ENCODE measurements around the gene RASGRF1. TPM values are rescaled to one million over a fixed set of nuclear protein-coding genes. Genes with fewer than 3 reads are reported as not detected.

RASGRF1 gene
- total RNA-seq, 1 experiment from 2014 or later: 1.1 TPM

- Histone ChIP-seq H3K27ac (no peak overlapping the region), H3K36me3 (no peaks in the 10 kb centered on the region), H3K4me1 (peaks cover 14% of the 10 kb centered on the region), H3K9me3 (replicated peaks) (no peaks in the 10 kb centered on the region), H3K4me3 (no peak overlapping the region), H3K27me3 (no peaks in the 10 kb centered on the region; the same call in 1 of the 2 replicates)
- DNase-seq: no peak
Measured at GRCh38 chr15:78977591-78978347, 112.8 kb downstream of the RASGRF1 start.

- H3K4me3 ChIP-seq: no peak overlapping the region
- H3K9me3 ChIP-seq (replicated peaks): no peaks in the 10 kb centered on the region
- H3K36me3 ChIP-seq: no peaks in the 10 kb centered on the region
- DNase-seq: no peak
- H3K27ac ChIP-seq: no peak overlapping the region
- H3K27me3 ChIP-seq: no peaks in the 10 kb centered on the region; the same call in 1 of the 2 replicates
- peaks cover 14% of the 10 kb centered on the region for H3K4me1 ChIP-seq
Measured at GRCh38 chr15:78977091-78977571, 113.4 kb downstream of the RASGRF1 start.

GRCh38 chr15:78976691-78977090 lies 113.9 kb downstream of the RASGRF1 start:
- Histone ChIP-seq H3K9me3 (replicated peaks) (no peaks in the 10 kb centered on the region), H3K27me3 (no peaks in the 10 kb centered on the region; the same call in 1 of the 2 replicates), H3K4me1 (peaks cover 14% of the 10 kb centered on the region), H3K36me3 (no peaks in the 10 kb centered on the region), H3K27ac (no peak overlapping the region), H3K4me3 (no peak overlapping the region)
- no peak for DNase-seq

DNA sequence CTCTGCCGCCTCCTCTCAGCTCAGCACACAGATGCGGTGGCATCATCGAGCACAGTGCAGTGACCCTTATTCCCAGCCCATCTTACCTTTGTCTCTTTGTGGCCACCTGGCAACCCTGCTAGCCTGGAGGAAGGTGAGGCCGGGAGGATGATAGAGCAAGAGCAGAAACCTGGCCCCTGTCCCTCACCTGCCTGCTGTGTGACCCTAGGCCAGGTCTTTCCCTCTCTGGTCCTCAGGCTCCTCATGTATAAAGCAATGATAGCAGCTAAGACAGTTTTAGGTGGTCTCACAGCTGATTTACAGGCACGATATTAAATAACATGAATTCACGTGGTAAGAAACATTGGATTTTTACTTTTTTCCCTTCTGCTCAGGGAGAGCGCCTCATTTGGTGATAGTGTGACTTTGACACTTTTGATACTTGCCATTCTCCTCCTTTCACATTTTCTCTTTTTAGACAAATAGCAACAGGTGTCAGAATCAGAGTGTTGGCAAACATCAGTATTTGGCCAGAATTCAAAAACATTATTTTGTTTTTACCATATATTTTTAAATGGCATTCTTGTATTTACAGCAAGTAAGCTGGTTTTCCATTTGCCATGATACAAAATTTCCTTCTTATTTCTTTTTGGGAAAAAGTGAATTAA lies 116.2 kb downstream of the RASGRF1 start:
- Histone ChIP-seq H3K27me3 (no peaks in the 10 kb centered on the region; the same call in 1 of the 2 replicates), H3K9me3 (replicated peaks) (no peaks in the 10 kb centered on the region), H3K4me1 (peaks cover 5% of the 10 kb centered on the region; the same call in 1 of the 2 replicates), H3K36me3 (no peaks in the 10 kb centered on the region), H3K27ac (no peak overlapping the region), H3K4me3 (no peak overlapping the region)
- no peak for DNase-seq

- DNase-seq: no peak
Measured at GRCh38 chr15:78969687-78970349, 120.8 kb downstream of the RASGRF1 start.

DNA sequence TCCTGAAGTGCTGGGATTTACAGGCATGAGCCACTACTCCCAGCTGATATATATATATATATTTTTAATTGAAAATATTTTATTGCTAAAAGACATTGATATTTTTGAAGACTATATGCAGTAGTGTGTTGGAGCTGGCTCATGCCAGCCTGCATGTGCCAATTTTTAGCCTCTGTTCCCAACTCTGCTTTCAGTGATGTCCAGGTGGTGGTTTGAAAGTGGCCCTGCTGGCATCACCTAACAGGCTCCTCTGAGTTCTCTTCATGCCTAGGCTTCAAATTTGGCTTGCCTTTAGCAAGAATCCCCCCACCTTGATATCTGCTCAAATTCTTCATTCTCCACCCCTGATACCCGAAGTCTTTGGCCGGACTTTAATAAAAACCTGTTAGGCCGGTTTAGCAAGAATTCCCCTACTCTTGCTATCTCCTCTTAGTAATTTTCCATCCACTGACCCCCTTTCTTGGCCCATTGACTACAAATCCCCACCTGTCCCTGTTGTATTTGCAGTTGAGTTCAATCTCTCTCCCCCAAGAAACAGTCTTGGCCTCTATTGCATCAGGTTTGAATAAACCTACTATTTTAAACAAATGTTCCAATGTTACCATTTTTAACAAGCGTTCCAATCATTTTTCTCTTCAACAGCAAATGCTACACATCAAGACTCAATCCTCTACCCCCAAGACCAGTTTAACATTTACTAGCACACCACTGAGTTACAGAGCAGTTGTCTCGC lies 121.9 kb downstream of the RASGRF1 start:
- no peak overlapping the region for H3K4me3 ChIP-seq
- H3K27me3 ChIP-seq: no peaks in the 10 kb centered on the region
- H3K9me3 ChIP-seq (replicated peaks): no peaks in the 10 kb centered on the region
- DNase-seq: no peak
- no peaks in the 10 kb centered on the region for H3K4me1 ChIP-seq
- H3K27ac ChIP-seq: no peak overlapping the region
- no peaks in the 10 kb centered on the region for H3K36me3 ChIP-seq

More at GRCh38 chr15:78969687-78970349, 120.8 kb downstream of the RASGRF1 start:
- Histone ChIP-seq H3K9me3 (replicated peaks) (no peaks in the 10 kb centered on the region), H3K4me3 (no peak overlapping the region), H3K27ac (no peak overlapping the region), H3K36me3 (no peaks in the 10 kb centered on the region), H3K27me3 (no peaks in the 10 kb centered on the region; the same call in 1 of the 2 replicates), H3K4me1 (peaks cover 5% of the 10 kb centered on the region; the same call in 1 of the 2 replicates)

DNA sequence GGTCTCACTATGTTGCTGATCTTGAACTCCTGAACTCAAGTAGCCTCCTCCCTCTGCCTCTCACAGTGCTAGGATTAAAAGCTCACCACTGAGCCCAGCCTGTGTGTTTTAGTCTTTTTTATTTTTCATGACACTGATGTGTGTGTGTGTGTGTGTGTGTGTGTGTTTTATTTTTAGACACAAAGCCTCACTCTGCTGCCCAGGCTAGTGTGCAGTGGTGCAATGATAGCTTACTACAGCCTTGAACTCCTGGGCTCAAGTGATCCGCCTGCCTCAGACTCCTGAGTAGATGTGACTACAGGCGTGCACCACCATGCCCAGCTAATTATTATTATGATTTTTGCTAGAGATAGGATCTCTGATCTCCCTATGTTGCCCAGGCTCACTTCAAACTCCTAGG lies 122.5 kb downstream of the RASGRF1 start:
- Histone ChIP-seq H3K4me1 (no peaks in the 10 kb centered on the region), H3K9me3 (replicated peaks) (no peaks in the 10 kb centered on the region), H3K36me3 (no peaks in the 10 kb centered on the region), H3K27ac (no peak overlapping the region), H3K27me3 (no peaks in the 10 kb centered on the region), H3K4me3 (no peak overlapping the region)
- DNase-seq: no peak

- Histone ChIP-seq H3K4me1 (no peaks in the 10 kb centered on the region), H3K27me3 (0 out of 2 replicates have a peak, but pooled peaks cover 2% of the 10 kb centered on the region), H3K4me3 (no peak overlapping the region), H3K36me3 (no peaks in the 10 kb centered on the region), H3K27ac (no peak overlapping the region), H3K9me3 (replicated peaks) (no peaks in the 10 kb centered on the region)
- DNase-seq: no peak
Measured at GRCh38 chr15:78960308-78960707, 130.3 kb downstream of the RASGRF1 start.

GRCh38 chr15:78959360-78959759 lies 131.2 kb downstream of the RASGRF1 start:
- Histone ChIP-seq H3K36me3 (no peaks in the 10 kb centered on the region), H3K9me3 (replicated peaks) (no peaks in the 10 kb centered on the region), H3K27me3 (0 out of 2 replicates have a peak, but pooled peaks cover 2% of the 10 kb centered on the region), H3K27ac (no peak overlapping the region), H3K4me3 (no peak overlapping the region), H3K4me1 (no peaks in the 10 kb centered on the region)
- DNase-seq: no peak

DNA sequence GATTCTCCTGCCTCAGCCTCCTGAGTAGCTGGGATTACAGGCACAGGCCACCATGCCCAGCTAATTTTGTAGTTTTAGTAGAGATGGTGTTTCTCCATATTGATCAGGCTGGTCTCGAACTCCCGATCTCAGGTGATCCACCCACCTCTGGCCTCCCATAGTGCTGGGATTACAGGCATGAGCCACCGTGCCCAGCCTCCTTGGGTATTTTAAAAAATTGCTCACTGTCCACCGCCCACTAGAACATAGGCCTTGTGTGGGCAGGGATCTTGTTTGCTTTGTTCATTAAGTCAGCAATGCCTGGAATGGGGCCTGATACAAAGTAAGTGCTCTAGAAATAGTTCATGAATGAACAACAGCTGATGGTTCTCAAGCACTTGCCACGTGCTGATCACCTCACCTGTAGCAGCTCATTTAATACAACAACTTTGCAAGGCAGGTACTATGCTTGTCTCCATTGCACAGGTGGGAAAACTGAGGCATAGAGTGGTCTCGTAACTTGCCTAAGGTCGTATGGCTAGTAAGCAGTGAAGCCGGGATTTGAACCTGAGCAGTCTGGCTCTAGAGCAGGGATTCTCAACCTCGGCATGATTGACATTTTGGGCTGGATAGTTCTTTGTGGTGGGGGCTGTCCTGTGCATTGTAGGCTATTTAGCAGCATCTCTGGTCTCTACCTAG lies 133.0 kb downstream of the RASGRF1 start:
- no peaks in the 10 kb centered on the region for H3K36me3 ChIP-seq
- no peak overlapping the region for H3K4me3 ChIP-seq
- H3K9me3 ChIP-seq (replicated peaks): no peaks in the 10 kb centered on the region
- no peak for DNase-seq
- H3K27me3 ChIP-seq: 0 out of 2 replicates have a peak, but pooled peaks cover 2% of the 10 kb centered on the region
- H3K4me1 ChIP-seq: no peaks in the 10 kb centered on the region
- no peak overlapping the region for H3K27ac ChIP-seq

- Histone ChIP-seq H3K4me3 (no peak overlapping the region), H3K36me3 (no peaks in the 10 kb centered on the region), H3K9me3 (replicated peaks) (no peaks in the 10 kb centered on the region), H3K4me1 (no peaks in the 10 kb centered on the region), H3K27me3 (0 out of 2 replicates have a peak, but pooled peaks cover 2% of the 10 kb centered on the region), H3K27ac (no peak overlapping the region)
- no peak for DNase-seq
Measured at GRCh38 chr15:78956937-78957336, 133.6 kb downstream of the RASGRF1 start.

GRCh38 chr15:78955355-78955754 lies 135.2 kb downstream of the RASGRF1 start:
- Histone ChIP-seq H3K27ac (no peak overlapping the region), H3K4me3 (no peak overlapping the region)

DNA sequence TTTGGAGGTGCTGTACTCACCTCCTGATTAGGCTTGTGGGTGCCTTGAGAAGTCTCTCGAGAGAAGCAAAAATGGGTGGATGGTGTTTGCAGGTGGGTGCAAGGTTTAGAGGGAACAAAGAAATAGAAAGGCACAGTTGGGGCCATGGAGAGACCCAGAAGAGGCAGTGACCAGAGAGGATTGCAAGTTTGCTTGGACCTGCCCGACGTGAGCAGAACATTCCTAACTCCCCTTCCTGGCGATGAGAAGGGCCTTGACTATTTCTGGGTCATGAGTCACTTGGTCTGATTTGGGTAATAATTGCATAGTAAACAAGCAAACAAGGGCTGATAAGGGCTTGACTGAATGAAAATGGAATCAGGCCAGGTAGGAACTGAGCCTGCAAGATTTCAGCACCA lies 138.7 kb downstream of the RASGRF1 start:
- no peaks in the 10 kb centered on the region for H3K27me3 ChIP-seq
- no peaks in the 10 kb centered on the region for H3K36me3 ChIP-seq
- no peak for DNase-seq
- no peak overlapping the region for H3K27ac ChIP-seq
- H3K4me3 ChIP-seq: no peak overlapping the region
- no peaks in the 10 kb centered on the region for H3K4me1 ChIP-seq
- H3K9me3 ChIP-seq (replicated peaks): no peaks in the 10 kb centered on the region

More at GRCh38 chr15:78955355-78955754, 135.2 kb downstream of the RASGRF1 start:
- no peak for DNase-seq
- Histone ChIP-seq H3K4me1 (no peaks in the 10 kb centered on the region), H3K36me3 (no peaks in the 10 kb centered on the region), H3K9me3 (replicated peaks) (no peaks in the 10 kb centered on the region), H3K27me3 (no peaks in the 10 kb centered on the region)

Data from SJCRH30 (cell line).